H1 (cell line): ENCODE results near the gene CABLES2. TPM values are rescaled to one million over a fixed set of nuclear protein-coding genes. Genes with fewer than 3 reads are reported as not detected.

Experiments used
- CTCF ChIA-PET: fragments of 300-600 bp; sonication (Branson Sonifier 250); formaldehyde crosslinking; loops from one replicate; lab custom pipeline; 2021; ENCODE audit not compliant: partially characterized antibody; lab: Charles Lee
- POLR2A ChIA-PET: fragments of 300-600 bp; sonication (Branson Sonifier 250); formaldehyde crosslinking; loops from one replicate; lab custom pipeline; 2021; ENCODE audit warnings: inconsistent platforms; ENCODE audit not compliant: partially characterized antibody; lab: Charles Lee
- DNase-seq, 2 experiments: peaks; one replicate each; pipeline versions ENCODE4 v3.0.0 to v3.0.0-alpha.2; 2010 to 2022; ENCODE audit warnings: low spot score in 2 of 2, low read depth in 1 of 2, mixed read lengths in 1 of 2
- FAIRE-seq: peaks from 2 replicates; lab custom pipeline; 2011; peaks lifted over from hg19 to GRCh38; lab: Jason Lieb, UNC
- H2AFZ ChIP-seq: 2 replicates; pipeline ENCODE4 v1.8.1; 2012; ENCODE audit warnings: low read length, inconsistent platforms
- H2AK5ac ChIP-seq: 2 replicates; pipeline ENCODE4 v1.6.1; 2013; ENCODE audit warnings: low read depth, low read length
- H2BK120ac ChIP-seq: replicated peaks from 2 replicates; pipeline ENCODE3; 2013; ENCODE audit warnings: low read depth, low read length, inconsistent platforms
- H2BK12ac ChIP-seq: 2 replicates; pipeline ENCODE4 v1.6.1; 2013; ENCODE audit warnings: low read depth, low read length
- H2BK15ac ChIP-seq: 2 replicates; pipeline ENCODE4 v1.6.1; 2013; ENCODE audit warnings: low read length
- H2BK20ac ChIP-seq: 2 replicates; pipeline ENCODE4 v1.6.1; 2013; ENCODE audit warnings: low read length
- H2BK5ac ChIP-seq: 2 replicates; pipeline ENCODE4 v1.6.1; 2013; ENCODE audit warnings: low read depth, low read length
- H3K14ac ChIP-seq: 2 replicates; pipeline ENCODE4 v1.6.1; 2013; ENCODE audit warnings: inconsistent platforms; ENCODE audit not compliant: insufficient read length
- H3K18ac ChIP-seq: 2 replicates; pipeline ENCODE4 v1.6.1; 2013; ENCODE audit warnings: low read length; ENCODE audit errors: extremely low read depth
- H3K23ac ChIP-seq: 2 replicates; pipeline ENCODE4 v1.6.1; 2013; ENCODE audit warnings: inconsistent platforms; ENCODE audit not compliant: insufficient read length
- H3K23me2 ChIP-seq: 2 replicates; pipeline ENCODE4 v1.6.1; 2013; ENCODE audit warnings: low read depth, low read length
- H3K27ac ChIP-seq: 2 replicates; pipeline ENCODE4 v1.6.1; 2011; ENCODE audit warnings: low read depth, low read length, inconsistent platforms
- H3K27me3 ChIP-seq, 4 experiments: replicated peaks in 1 of 4; 1 replicate in 1 of 4; 2 replicates in 3 of 4; pipeline versions ENCODE4 v1.6.1 to v1.8.1; 2011 to 2013; ENCODE audit warnings: low read length in 3 of 4, mild to moderate bottlenecking in 3 of 4, inconsistent platforms in 2 of 4, mixed read lengths in 2 of 4, moderate library complexity in 1 of 4; ENCODE audit not compliant: control insufficient read depth in 3 of 4, insufficient read depth in 3 of 4; ENCODE audit errors: extremely low read depth in 1 of 4
- H3K36me3 ChIP-seq, 4 experiments: 2 replicates each; pipeline versions ENCODE4 v1.6.1 to v1.8.1; 2011 to 2013; ENCODE audit warnings: mild to moderate bottlenecking in 4 of 4, low read length in 3 of 4, moderate library complexity in 2 of 4, control low read depth in 1 of 4, inconsistent platforms in 1 of 4; ENCODE audit not compliant: insufficient read depth in 4 of 4, control insufficient read depth in 2 of 4
- H3K4ac ChIP-seq: replicated peaks from 2 replicates; pipeline ENCODE3; 2013; ENCODE audit warnings: low read length, low read depth, mixed read lengths, inconsistent platforms; ENCODE audit not compliant: insufficient read length
- H3K4me1 ChIP-seq, 4 experiments: replicated peaks in 1 of 4; 1 replicate in 1 of 4; 2 replicates in 3 of 4; pipeline versions ENCODE4 v1.6.1 to v1.8.1; 2011 to 2013; ENCODE audit warnings: low read length in 3 of 4, inconsistent platforms in 2 of 4, mixed read lengths in 1 of 4; ENCODE audit not compliant: insufficient read depth in 4 of 4, control insufficient read depth in 3 of 4
- H3K4me2 ChIP-seq, 2 experiments: 2 replicates each; pipeline versions ENCODE4 v1.6.1 to v1.8.1; 2011 to 2013; ENCODE audit warnings: low read depth in 2 of 2, low read length in 2 of 2, control low read depth in 1 of 2, inconsistent platforms in 1 of 2, mild to moderate bottlenecking in 1 of 2; ENCODE audit not compliant: insufficient read depth in 1 of 2
- H3K4me3 ChIP-seq, 4 experiments: fragments of 200-600, 300-600 bp in 1 of 4; sonication (generic), shearing (Covaris generic), sonication (Bioruptor Twin) in 1 of 4; 2 replicates each; pipeline versions ENCODE4 v1.5.1 to v1.8.1; 2011 to 2016; ENCODE audit warnings: low read length in 4 of 4, low read depth in 3 of 4, control low read depth in 2 of 4, inconsistent platforms in 2 of 4, mild to moderate bottlenecking in 2 of 4, mixed read lengths in 1 of 4, moderate library complexity in 1 of 4; ENCODE audit not compliant: insufficient read depth in 2 of 4; ENCODE audit errors: extremely low read depth in 1 of 4
- H3K56ac ChIP-seq: replicated peaks from 2 replicates; pipeline ENCODE3; 2013; ENCODE audit warnings: low read depth, mild to moderate bottlenecking, mixed read lengths, low read length, inconsistent platforms; ENCODE audit not compliant: insufficient read length
- H3K79me1 ChIP-seq: 2 replicates; pipeline ENCODE4 v1.6.1; 2013; ENCODE audit warnings: low read depth, low read length, control low read depth
- H3K79me2 ChIP-seq, 2 experiments: 2 replicates each; pipeline versions ENCODE4 v1.6.1 to v1.8.1; 2012 to 2013; ENCODE audit warnings: low read length in 2 of 2, mild to moderate bottlenecking in 2 of 2, inconsistent platforms in 1 of 2; ENCODE audit not compliant: insufficient read depth in 2 of 2, control insufficient read depth in 1 of 2
- H3K9ac ChIP-seq, 4 experiments: replicated peaks in 1 of 4; 1 replicate in 1 of 4; 2 replicates in 3 of 4; pipeline versions ENCODE4 v1.6.1 to v1.8.1; 2011 to 2013; ENCODE audit warnings: low read depth in 3 of 4, low read length in 3 of 4, control low read depth in 2 of 4, mild to moderate bottlenecking in 2 of 4, moderate library complexity in 2 of 4, inconsistent platforms in 1 of 4; ENCODE audit errors: extremely low read depth in 1 of 4
- H3K9me3 ChIP-seq, 2 experiments: 2 replicates each; pipeline versions ENCODE4 v1.6.1 to v1.8.1; 2012 to 2013; ENCODE audit warnings: mild to moderate bottlenecking in 2 of 2, moderate library complexity in 2 of 2, control low read depth in 1 of 2, inconsistent platforms in 1 of 2, low read depth in 1 of 2, low read length in 1 of 2, mixed read lengths in 1 of 2; ENCODE audit not compliant: insufficient read depth in 2 of 2
- H4K20me1 ChIP-seq, 2 experiments: replicated peaks in 1 of 2; 2 replicates each; pipeline versions ENCODE3 to v1.8.1; 2011 to 2013; ENCODE audit warnings: inconsistent platforms in 2 of 2, low read length in 2 of 2, mild to moderate bottlenecking in 1 of 2; ENCODE audit not compliant: insufficient read depth in 2 of 2, control insufficient read depth in 1 of 2
- H4K5ac ChIP-seq: 2 replicates; pipeline ENCODE4 v1.6.1; 2013; ENCODE audit warnings: low read length, low read depth, mixed read lengths, inconsistent platforms; ENCODE audit not compliant: insufficient read length
- H4K8ac ChIP-seq: 2 replicates; pipeline ENCODE4 v1.8.0; 2013; ENCODE audit warnings: mild to moderate bottlenecking, moderate library complexity, low read length, inconsistent platforms; ENCODE audit not compliant: insufficient read depth; ENCODE audit errors: extremely low read depth
- H4K91ac ChIP-seq: replicated peaks from 2 replicates; pipeline ENCODE3; 2013; ENCODE audit warnings: low read length, mixed read lengths, inconsistent platforms; ENCODE audit not compliant: insufficient read length
- BRCA1 ChIP-seq: IDR thresholded peaks from 2 replicates; pipeline ENCODE4 v1.6.1; 2012; ENCODE audit warnings: low read depth, low read length, improper control_type of control experiment
- EP300 ChIP-seq, 2 experiments: IDR thresholded peaks; 1 replicate in 1 of 2; 2 replicates in 1 of 2; pipeline ENCODE4 v1.6.1; 2011 to 2012; ENCODE audit warnings: low read depth in 2 of 2, low read length in 2 of 2, mild to moderate bottlenecking in 2 of 2, borderline replicate concordance in 1 of 2, inconsistent platforms in 1 of 2, moderate library complexity in 1 of 2
- JUN ChIP-seq: IDR thresholded peaks from 2 replicates; pipeline ENCODE4 v1.6.1; 2011; ENCODE audit warnings: low read depth, mild to moderate bottlenecking, improper control_type of control experiment, low read length
- TAF7 ChIP-seq: optimal IDR thresholded peaks from 2 replicates; pipeline ENCODE3; 2011; ENCODE audit warnings: low read depth, mild to moderate bottlenecking, inconsistent platforms, low read length, moderate library complexity, borderline replicate concordance
- WGBS, 2 experiments: shearing (Covaris generic) in 1 of 2; methylation state at CpG; one replicate each; pipeline versions ENCODE4 v1.1.6 to v1.1.7; 2013 to 2015; ENCODE audit warnings: low lambda C conversion rate in 2 of 2, mixed read lengths in 2 of 2, inconsistent platforms in 1 of 2, low coverage in 1 of 2, missing lambda C conversion rate in 1 of 2; ENCODE audit not compliant: insufficient replicate concordance in 2 of 2, insufficient coverage in 1 of 2, insufficient read length in 1 of 2; ENCODE audit errors: extremely low coverage in 1 of 2, missing lambda C conversion rate in 1 of 2; 5-methylcytosine and 5-hydroxymethylcytosine counted together
- polyA plus RNA-seq, 7 experiments: library from polyadenylated mRNA; depleted of rRNA in 3 of 7; stranded (reverse) in 5 of 7; unstranded in 2 of 7; fragments of >200 nt in 5 of 7; fragments of 200-250 nt in 2 of 7; gene quantifications; 1 replicate in 5 of 7; 2 replicates in 1 of 7; 4 replicates in 1 of 7; pipeline versions ENCODE4 v1.2.1 to v1.2.3, GENCODE V29; 2011 to 2013; ENCODE audit warnings: missing spikeins in 2 of 7, mixed read lengths in 2 of 7
- total RNA-seq: library from RNA; stranded (reverse); fragmentation: NEBNext Ultra II Directional; extraction: Animal tissue kit (Norgen Biotek cat#: 25700); gene quantifications from 2 replicates; pipeline ENCODE4 v1.2.1, GENCODE V29; 2021
- TF ChIP-seq, protein P1 (sequence below): IDR thresholded peaks from 2 replicates; pipeline ENCODE4 v1.6.1; 2012; ENCODE audit warnings: inconsistent platforms
- TF ChIP-seq, protein P2 (sequence below), 3 experiments: IDR thresholded peaks; 1 replicate in 2 of 3; 2 replicates in 1 of 3; pipeline versions ENCODE4 v1.5.1 to v1.6.1; 2011; ENCODE audit warnings: low read length in 3 of 3, mild to moderate bottlenecking in 3 of 3, inconsistent platforms in 2 of 3, low read depth in 1 of 3, moderate library complexity in 1 of 3; ENCODE audit not compliant: insufficient read depth in 1 of 3; ENCODE audit errors: control extremely low read depth in 1 of 3
- TF ChIP-seq, protein P3 (sequence below): IDR thresholded peaks from 2 replicates; pipeline ENCODE4 v1.6.1; 2012; ENCODE audit warnings: inconsistent platforms

Gene CABLES2
- total and polyA plus RNA-seq, 2 of the 8 experiments (the other 6 are each of a cell fraction or from before 2014, with no cell fraction given): 8.0 to 8.8 TPM

DNA sequence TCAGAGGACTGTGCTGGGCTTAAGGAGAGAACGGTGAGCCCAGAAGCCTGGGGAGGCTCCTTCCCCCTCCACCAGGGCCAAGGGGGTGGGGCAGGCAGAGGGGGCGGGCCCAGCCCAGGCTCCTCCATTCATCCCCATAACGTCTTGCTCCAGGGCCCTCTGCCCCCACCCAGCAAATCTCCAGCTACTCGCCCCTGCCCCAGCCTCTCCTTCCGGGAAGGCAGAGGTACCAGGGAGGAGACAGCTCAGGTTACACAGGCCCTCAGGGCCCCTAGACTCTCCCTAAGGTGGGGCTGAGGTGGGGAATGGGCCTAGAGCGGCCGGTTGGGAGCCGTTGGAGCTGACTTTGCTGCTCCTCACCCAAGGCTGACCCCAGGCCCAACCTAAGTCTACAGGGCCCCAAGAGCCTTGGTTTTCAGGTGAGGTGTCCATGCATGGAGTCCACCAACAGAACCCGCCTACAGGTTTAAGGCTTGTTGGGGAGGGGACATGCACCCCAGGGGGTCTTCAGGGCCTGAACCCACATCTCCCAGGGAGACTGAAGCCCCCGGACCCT is 41.2 kb downstream of the CABLES2 start:
- H4K5ac ChIP-seq: peak overlapping the region; percentile 63
- peaks cover 14% of the 10 kb centered on the region for H3K23me2 ChIP-seq
- H3K4me1 ChIP-seq: peaks cover 19 to 81% (median 74%) of the 10 kb centered on the region in 4 experiments
- H3K27ac ChIP-seq: peak overlapping the region; percentile 42; the same call in 1 of the 2 replicates
- peak overlapping the region; percentile 84 for H3K4me2 ChIP-seq
- H2AFZ ChIP-seq: no peak overlapping the region
- peak overlapping the region; percentile 58; the same call in 1 of the 2 replicates for H2AK5ac ChIP-seq
- peaks cover 0 to 10% (median 2%) of the 10 kb centered on the region in 4 experiments; a peak in 3 of 8 replicates for H3K36me3 ChIP-seq
- H2BK5ac ChIP-seq: peak overlapping the region; percentile 99
- DNase-seq: no peak
- H3K56ac ChIP-seq: peak overlapping the region; percentile 62
- H3K9ac ChIP-seq: peak overlapping the region in 3 of 4 experiments; percentile 12 to 69 (median 60); a peak in 5 of 7 replicates
- no peaks in the 10 kb centered on the region for H3K27me3 ChIP-seq
- H3K4me3 ChIP-seq: peak overlapping the region; percentile 76 to 94 (median 77)
- peak overlapping the region; percentile 93 for H3K18ac ChIP-seq
- H3K14ac ChIP-seq: no peak overlapping the region
- no peaks in the 10 kb centered on the region for H3K9me3 ChIP-seq
- no peak overlapping the region for H3K23ac ChIP-seq
- no peak overlapping the region for H2BK120ac ChIP-seq
- H2BK12ac ChIP-seq: peak overlapping the region; percentile 68; the same call in 1 of the 2 replicates
- peak overlapping the region; percentile 54; the same call in 1 of the 2 replicates for H4K8ac ChIP-seq
- WGBS, 2 experiments: 21% methylated on average over 6 of the region's 10 CpGs; no CpG with 5 or more reads in 1 of the 2 experiments
- ChIA-PET POLR2A (interaction anchor here (0.9 to 12.6 kb wide), 10 partner anchors 11 to 61 kb away, joined by 3 to 213 read pairs (median 16); partner anchors contain the start of genes ADRM1 and RPS21), CTCF (interaction anchor here (0.6 to 10.9 kb wide), 11 partner anchors 10 to 559 kb away, joined by 3 to 212 read pairs (median 3); partner anchors contain the start of gene RPS21)
- peaks cover 10% of the 10 kb centered on the region for H3K79me1 ChIP-seq
- no peak overlapping the region for H2BK20ac ChIP-seq
- peaks cover 7 to 10% of the 10 kb centered on the region in 2 experiments for H4K20me1 ChIP-seq
- peaks cover 11 to 46% of the 10 kb centered on the region in 2 experiments; a peak in 3 of 4 replicates for H3K79me2 ChIP-seq
- no peak for FAIRE-seq
- peak overlapping the region; percentile 80 for H3K4ac ChIP-seq
- peak overlapping the region; percentile 81; the same call in 1 of the 2 replicates for H2BK15ac ChIP-seq
- peak overlapping the region; percentile 79 for H4K91ac ChIP-seq
- TF ChIP-seq, protein P1, sequence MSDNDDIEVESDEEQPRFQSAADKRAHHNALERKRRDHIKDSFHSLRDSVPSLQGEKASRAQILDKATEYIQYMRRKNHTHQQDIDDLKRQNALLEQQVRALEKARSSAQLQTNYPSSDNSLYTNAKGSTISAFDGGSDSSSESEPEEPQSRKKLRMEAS: peak; percentile 1; the same call in 1 of the 2 replicates
- TF ChIP-seq, protein P2, sequence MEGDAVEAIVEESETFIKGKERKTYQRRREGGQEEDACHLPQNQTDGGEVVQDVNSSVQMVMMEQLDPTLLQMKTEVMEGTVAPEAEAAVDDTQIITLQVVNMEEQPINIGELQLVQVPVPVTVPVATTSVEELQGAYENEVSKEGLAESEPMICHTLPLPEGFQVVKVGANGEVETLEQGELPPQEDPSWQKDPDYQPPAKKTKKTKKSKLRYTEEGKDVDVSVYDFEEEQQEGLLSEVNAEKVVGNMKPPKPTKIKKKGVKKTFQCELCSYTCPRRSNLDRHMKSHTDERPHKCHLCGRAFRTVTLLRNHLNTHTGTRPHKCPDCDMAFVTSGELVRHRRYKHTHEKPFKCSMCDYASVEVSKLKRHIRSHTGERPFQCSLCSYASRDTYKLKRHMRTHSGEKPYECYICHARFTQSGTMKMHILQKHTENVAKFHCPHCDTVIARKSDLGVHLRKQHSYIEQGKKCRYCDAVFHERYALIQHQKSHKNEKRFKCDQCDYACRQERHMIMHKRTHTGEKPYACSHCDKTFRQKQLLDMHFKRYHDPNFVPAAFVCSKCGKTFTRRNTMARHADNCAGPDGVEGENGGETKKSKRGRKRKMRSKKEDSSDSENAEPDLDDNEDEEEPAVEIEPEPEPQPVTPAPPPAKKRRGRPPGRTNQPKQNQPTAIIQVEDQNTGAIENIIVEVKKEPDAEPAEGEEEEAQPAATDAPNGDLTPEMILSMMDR (IDR thresholded peaks at IDR 0.05; ENCODE audit: control extremely low read depth in 1 of 3, insufficient read depth in 1 of 3, low read depth in 1 of 3, low read length in 3 of 3): no peak
- TF ChIP-seq TAF7 (no peak), JUN (no peak), EP300 (IDR thresholded peaks at IDR 0.05; ENCODE audit: borderline replicate concordance in 1 of 2, low read depth in 2 of 2, low read length in 2 of 2) (no peak), BRCA1 (no peak)
- TF ChIP-seq, protein P3, sequence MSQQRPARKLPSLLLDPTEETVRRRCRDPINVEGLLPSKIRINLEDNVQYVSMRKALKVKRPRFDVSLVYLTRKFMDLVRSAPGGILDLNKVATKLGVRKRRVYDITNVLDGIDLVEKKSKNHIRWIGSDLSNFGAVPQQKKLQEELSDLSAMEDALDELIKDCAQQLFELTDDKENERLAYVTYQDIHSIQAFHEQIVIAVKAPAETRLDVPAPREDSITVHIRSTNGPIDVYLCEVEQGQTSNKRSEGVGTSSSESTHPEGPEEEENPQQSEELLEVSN: no peak
